ENCODE measurements around the gene ATP8A1.

The ATP8A1 gene

DNA sequence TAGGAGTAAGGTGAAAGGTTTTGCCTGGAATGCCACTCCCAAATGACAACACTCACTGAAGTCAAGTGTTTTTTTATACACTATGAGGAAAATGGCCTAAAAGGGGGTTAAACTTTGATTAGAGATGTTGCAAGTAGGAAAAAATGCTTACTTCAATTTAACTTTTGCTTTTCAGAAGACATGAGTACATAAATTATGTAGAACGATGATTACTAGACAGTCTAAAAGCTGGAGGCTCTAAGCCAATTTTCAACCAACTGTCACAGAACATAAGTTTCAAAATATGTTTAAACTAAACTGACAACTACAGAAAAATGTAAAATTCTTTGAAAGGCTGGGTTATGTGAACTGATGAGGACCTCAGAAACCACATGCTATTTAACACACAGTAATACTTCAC lies 176.2 kb downstream of the ATP8A1 start:
- no peak for DNase-seq (ENCODE audit: extremely low read depth, low read depth)
- TF ChIP-seq, protein P1, sequence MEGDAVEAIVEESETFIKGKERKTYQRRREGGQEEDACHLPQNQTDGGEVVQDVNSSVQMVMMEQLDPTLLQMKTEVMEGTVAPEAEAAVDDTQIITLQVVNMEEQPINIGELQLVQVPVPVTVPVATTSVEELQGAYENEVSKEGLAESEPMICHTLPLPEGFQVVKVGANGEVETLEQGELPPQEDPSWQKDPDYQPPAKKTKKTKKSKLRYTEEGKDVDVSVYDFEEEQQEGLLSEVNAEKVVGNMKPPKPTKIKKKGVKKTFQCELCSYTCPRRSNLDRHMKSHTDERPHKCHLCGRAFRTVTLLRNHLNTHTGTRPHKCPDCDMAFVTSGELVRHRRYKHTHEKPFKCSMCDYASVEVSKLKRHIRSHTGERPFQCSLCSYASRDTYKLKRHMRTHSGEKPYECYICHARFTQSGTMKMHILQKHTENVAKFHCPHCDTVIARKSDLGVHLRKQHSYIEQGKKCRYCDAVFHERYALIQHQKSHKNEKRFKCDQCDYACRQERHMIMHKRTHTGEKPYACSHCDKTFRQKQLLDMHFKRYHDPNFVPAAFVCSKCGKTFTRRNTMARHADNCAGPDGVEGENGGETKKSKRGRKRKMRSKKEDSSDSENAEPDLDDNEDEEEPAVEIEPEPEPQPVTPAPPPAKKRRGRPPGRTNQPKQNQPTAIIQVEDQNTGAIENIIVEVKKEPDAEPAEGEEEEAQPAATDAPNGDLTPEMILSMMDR (IDR thresholded peaks at IDR 0.05; ENCODE audit: low read depth, low read length) = no peak

DNA sequence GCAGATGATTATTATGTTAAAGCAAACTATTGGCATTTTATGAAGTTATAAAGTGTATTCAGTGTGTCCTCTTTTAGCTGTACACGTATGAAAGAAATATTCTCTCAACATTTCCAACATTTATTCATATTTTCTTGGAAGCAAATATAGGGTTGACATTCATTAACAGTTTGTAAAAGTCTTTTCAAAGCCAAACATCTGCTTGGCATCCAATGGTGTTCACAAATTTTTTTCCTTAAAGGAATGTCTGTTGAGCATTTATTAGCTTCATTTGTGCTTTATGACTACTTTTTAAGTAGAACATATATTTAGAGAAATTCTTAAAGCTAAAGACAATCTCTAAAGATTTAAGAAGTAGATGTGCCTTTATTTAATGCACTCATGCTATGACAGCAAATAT lies 176.6 kb downstream of the ATP8A1 start:
- TF ChIP-seq, protein P1 (IDR thresholded peaks at IDR 0.05; ENCODE audit: low read depth, low read length) = no peak
- no peak for DNase-seq (ENCODE audit: extremely low read depth, low read depth)

DNA sequence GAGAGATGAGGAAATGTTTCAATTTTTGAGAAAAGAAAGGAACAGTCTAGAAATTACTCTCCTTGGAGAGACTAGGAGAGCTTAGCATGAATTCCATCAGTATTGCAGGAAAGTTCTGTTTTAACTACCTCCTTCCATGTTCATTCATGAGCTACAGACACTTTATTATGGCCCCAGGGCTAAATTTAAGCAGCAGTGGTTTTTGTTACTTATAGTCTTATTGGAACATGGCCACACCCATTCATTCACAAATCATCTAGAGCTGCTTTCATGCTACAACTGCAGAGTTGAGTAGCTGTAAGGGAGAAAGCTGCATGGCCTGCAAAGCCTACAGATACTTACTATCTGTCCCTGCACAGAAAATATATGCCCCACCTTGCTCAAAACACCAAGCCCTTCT lies 178.0 kb downstream of the ATP8A1 start:
- TF ChIP-seq, protein P1 (IDR thresholded peaks at IDR 0.05; ENCODE audit: low read depth, low read length) = no peak
- DNase-seq (ENCODE audit: extremely low read depth, low read depth) = no peak

DNA sequence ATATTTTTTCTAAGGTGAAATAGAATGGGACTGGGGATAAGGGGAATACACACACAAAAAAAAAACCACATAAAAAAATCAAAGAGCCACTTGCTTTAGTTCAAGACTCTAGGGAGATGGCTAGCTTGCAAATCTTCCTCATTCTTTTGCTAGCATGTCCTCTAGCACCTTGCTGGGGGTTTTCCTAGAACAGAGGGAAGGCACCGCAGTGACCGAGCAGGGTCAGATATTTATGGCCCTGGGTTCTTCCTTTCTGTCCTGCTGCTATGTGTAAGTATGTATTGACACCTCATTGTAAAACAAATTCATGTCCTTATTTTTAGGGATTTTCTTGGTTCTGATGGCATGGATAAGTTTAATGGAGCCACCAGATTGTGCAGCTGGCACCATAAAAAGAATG lies 178.4 kb downstream of the ATP8A1 start:
- TF ChIP-seq, protein P1 (IDR thresholded peaks at IDR 0.05; ENCODE audit: low read depth, low read length) = no peak
- DNase-seq (ENCODE audit: extremely low read depth, low read depth) = no peak

DNA sequence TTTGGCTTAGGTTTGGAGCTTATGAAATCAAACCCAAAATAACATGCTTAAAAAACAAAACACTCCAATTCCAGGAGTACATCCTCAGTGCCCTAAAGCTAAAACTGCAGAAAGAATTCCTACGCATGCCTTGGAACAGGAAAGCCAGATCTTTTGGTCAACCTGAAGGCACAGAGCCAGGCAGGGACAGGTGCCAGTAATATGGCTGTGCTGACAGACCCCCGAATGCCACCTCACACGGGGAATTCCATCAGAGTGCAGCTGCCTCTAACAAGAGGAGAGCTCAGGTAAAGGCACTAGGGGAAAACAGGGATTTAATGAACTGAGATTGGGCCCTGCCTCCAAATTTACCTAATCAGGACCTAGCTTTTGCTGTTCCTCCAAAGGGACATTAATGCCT lies 182.5 kb downstream of the ATP8A1 start:
- no peak for DNase-seq (ENCODE audit: extremely low read depth, low read depth)
- TF ChIP-seq, protein P1 (IDR thresholded peaks at IDR 0.05; ENCODE audit: low read depth, low read length) = no peak

DNA sequence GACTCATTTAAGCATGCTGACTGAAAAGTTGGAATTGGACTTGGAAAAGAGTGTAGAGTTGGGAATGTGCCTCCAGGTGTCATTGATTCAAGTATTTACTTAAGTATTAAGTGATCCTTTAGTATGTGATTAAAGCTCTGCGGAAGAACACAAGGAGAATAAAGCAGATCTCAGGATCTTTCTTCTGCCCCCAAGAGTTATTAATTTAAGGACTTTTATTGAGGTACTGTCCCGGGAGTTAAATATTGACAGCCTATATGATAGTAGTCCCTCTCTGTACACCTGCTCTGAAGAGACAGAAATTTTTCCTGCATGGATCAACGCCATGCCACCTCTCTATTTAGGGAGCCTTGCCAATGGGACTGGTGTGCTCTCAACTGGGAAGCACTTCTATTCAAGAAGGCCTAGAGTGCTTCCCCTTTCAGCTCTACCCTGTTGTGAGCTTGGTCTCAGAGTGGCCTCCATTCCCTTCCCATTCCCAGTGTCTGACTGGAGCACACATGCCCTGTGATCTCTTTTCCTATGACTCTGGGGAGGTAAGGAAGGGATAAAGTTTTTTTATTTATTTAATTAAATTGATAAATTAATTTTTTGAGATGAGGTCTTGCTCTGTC lies 183.7 kb downstream of the ATP8A1 start:
- DNase-seq (ENCODE audit: extremely low read depth, low read depth) = no peak
- TF ChIP-seq, protein P1 (IDR thresholded peaks at IDR 0.05; ENCODE audit: low read depth, low read length) = no peak

DNA sequence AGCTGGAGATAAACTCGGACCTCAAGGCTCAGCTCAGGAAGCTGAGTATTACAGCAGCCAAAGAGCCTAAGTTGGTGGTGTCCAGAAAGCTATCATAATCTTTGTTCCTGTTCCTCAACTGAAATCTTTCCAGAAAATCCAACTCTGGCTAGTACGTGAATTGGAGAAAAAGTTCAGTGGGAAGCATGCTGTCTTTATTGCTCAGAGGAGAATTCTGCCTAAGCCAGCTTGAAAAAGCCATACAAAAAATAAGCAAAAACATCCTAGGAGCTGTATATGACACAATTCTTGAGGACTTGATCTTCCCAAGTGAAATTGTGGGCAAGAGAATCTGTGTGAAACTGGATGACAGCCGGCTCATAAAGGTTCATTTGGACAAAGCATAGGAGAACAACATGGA lies 185.0 kb downstream of the ATP8A1 start:
- TF ChIP-seq, protein P1 (IDR thresholded peaks at IDR 0.05; ENCODE audit: low read depth, low read length) = no peak
- DNase-seq (ENCODE audit: extremely low read depth, low read depth) = no peak

All from AG09319 (cell line).